Activated CD4-positive, alpha-beta T cell treated with anti-CD3 and anti-CD28 coated beads for 1 hour (primary cell): ENCODE results near the gene MIA3.
"Not testable (repeated sequence)": the region's sequence is repeated elsewhere in the genome, so short reads cannot be mapped to it uniquely, and the experiment has no call there.

Experiments used
- DNase-seq: peaks from one replicate; pipeline ENCODE4 v3.0.0-alpha.2; 2020

MIA3 gene

DNA sequence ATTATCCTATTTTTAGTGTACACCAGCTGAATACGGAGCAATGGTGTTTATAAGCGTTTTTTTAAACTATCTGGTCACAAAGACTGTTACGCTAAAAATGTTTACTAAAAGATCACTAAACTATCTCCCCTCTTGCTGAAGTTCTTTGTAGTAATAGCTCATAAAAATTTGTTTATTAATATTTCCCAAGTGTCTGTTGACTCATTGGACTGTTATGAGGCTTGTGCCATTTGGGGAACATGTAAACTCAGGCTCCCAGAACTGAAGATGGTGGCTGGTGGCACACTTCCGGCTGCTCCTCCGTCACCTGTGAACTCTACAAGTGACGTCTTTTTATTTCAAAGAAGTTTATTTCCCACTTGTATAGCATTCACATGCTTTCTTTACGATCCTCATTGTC lies 48.1 kb downstream of the MIA3 start:
- DNase-seq, result no peak

- DNase-seq, result not testable (repeated sequence)
Observed at GRCh38 chr1:222668184-222668583, 50.3 kb downstream of the MIA3 start.

GRCh38 chr1:222669107-222669506 lies 51.2 kb downstream of the MIA3 start:
- DNase-seq, result not testable (repeated sequence)

DNA sequence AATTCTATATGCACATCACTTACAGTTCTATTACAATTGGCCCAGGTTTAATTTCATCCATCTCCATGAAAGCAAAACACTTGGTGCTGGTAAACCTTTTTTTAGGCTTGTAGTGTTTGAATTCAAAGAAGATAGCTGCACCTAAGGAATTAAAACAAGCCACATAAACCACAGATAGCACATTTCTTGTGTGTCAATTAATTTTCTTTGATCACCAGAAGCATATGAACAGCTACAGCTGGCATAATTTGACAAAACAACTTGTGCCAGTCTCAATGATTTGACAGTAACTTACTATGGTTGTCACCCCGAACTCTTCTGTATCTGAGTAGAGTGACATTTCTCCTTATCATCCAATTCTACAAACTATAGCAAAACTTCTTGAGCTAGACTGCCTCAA lies 52.2 kb downstream of the MIA3 start:
- DNase-seq, result no peak

DNA sequence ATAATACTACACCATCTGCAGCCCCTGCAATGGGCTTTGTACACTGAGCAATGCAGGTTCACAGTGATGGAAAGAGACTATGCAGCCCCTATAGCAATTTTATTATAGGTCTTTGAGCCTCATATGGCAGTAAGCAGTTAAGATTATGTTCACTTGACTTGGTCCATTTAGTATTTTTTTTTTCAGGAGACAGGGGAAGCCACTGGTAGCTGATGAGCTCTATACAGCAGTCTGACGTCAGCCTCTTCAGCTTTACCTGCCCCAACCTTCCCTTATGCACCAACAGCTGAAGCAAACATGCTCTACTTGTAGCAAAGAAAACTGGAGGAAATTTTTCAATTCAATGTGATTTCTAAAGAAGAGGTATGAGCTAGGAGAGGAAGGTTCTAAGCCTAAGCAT lies 62.2 kb downstream of the MIA3 start:
- DNase-seq, result no peak

DNA sequence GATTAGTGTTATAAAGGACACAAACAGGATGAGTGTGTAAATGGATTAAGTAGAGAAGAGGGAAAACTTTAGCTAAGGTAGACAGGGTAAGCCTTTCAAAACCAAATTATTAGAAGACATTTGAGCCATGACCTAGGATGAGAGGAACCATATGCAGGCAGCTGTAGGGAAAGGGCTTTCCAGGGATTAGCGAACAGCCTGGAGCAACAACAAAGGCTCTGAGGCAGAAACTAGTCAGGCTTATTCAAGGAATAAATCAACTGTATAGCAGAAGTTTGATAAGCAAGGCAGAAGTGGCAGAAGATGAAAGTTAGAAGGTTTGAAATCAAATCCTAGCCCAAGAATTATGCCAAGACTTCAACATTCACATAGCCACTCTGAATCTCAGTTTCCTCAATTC lies 73.1 kb downstream of the MIA3 start:
- no peak for DNase-seq

GRCh38 chr1:222694927-222695326 lies 77.0 kb downstream of the MIA3 start:
- no peak for DNase-seq

GRCh38 chr1:222696741-222697140 lies 78.8 kb downstream of the MIA3 start:
- no peak for DNase-seq

DNA sequence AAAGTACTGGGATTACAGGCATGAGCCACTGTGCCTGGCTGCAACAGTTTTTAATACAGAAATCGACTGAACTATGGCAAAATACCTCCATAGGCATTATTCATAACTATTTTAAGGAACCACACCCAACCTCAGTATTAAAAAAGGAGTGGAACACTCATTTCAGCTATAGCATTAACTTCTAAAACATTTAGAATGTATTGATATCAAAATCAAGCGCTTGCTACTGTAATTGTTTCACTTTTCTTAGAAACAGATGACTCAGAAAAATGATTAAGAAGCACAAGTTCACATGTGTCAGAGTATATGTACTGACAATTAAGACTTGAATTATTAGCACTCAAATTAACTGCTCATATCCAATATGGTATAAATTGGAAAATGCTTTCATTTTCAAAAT lies 79.3 kb downstream of the MIA3 start:
- DNase-seq, result no peak

GRCh38 chr1:222697826-222698225 lies 79.9 kb downstream of the MIA3 start:
- no peak for DNase-seq

GRCh38 chr1:222702210-222702609 lies 84.3 kb downstream of the MIA3 start:
- DNase-seq, result no peak

- no peak for DNase-seq
Observed at GRCh38 chr1:222704260-222704659, 86.4 kb downstream of the MIA3 start.

- no peak for DNase-seq
Observed at GRCh38 chr1:222706815-222707214, 88.9 kb downstream of the MIA3 start.

DNA sequence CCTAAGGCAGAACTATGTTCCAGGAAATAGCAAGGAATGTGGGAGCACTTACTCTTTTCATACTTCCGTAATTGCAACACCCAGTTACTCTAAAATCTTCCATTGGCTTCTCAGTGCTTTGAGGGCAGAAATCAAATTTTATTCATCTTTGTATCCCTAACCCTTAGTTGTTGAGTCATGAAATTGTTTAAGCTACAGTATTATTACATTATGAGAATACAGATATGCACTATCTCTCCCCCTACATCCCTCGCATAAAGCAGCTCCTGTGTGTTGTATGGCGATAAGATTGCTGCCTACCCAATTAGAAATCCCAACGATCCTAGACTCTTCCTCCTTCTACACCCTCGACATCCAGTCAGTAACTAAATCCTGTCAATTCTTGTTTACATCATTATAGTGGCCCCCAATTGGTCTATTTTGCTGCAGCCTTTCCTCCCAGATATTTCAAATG lies 91.8 kb downstream of the MIA3 start:
- DNase-seq, result no peak

- peak; percentile 35 for DNase-seq
Observed at GRCh38 chr1:222711319-222712252, 93.7 kb downstream of the MIA3 start.

- DNase-seq, result peak; percentile 91
Observed at GRCh38 chr1:222712253-222713090, 94.6 kb downstream of the MIA3 start, which contains the start of the genes AIDA and BROX. TSS of gene AIDA (minus strand) at chr1:222712491. CDS start at chr1:222712317, 174 bp downstream. TSS of gene BROX (plus strand) at chr1:222712564. CDS start at chr1:222715700, 3,136 bp downstream.

DNA sequence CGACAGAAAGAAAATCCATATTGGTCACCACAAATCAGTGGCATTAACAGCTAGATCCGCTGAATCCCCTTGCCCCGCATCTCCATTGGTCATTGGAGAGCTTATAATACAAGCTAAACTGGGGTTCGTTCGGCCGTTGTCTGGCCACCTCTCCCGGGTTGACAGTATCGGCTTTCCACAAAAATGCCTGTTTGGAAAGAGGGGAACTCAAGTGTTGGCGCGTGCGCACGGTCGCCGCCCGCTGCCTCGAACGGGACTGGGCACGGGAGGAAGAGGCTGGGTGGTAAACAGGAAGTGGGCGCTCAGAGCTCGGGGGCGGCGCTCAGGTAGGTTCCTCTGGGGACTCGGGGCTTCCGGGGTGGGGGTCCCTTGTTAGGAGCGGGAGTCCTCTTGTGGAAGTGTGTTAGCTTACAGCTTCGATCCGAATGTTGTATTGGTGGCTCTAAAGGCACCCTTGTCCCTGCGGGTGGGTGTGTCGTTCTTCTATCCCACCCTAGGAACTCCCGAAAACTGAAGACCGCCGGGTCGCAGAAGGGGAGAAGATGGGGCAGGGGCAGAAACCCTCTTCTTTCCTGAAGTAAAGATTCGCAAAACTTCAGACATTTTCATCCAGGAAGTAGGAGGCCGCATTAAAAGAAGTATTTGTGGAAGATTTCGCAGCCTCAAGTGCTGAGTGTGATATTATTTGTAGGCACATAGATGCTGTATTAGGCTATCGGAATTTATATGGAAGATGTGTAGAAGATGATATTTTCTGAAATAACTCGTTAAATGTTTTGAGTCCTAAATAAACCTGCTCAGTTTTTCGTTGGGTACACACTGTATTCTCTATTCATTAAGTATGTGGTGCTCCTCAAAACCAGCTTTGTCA lies 95.4 kb downstream of the MIA3 start:
- DNase-seq, result peak; percentile 79

- DNase-seq, result no peak
Observed at GRCh38 chr1:222716393-222716792, 98.5 kb downstream of the MIA3 start.
